PC-9 (cell line): Measurements from ENCODE around the gene FAM221A. TPM values are rescaled to one million over a fixed set of nuclear protein-coding genes. Genes with fewer than 3 reads are reported as not detected.
"Not testable (repeated sequence)": the region's sequence is repeated elsewhere in the genome, so short reads cannot be mapped to it uniquely, and the experiment has no call there.

ENCODE experiments used
- BruUV-seq: library from RNA; stranded (reverse); fragments of 400-500 nt; replicated peaks from 2 replicates; lab custom pipeline; 2021; lab: Mats Ljungman, UMichigan
- CTCF ChIA-PET: fragments of 300-600 bp; sonication (Branson Sonifier 250); formaldehyde crosslinking; loops from one replicate; lab custom pipeline; 2022; ENCODE audit warnings: antibody characterized with exemption; lab: Charles Lee
- POLR2A ChIA-PET: fragments of 300-600 bp; sonication (Branson Sonifier 250); formaldehyde crosslinking; loops from one replicate; lab custom pipeline; 2022; ENCODE audit warnings: antibody characterized with exemption; ENCODE audit not compliant: unreplicated experiment; lab: Charles Lee
- DNase-seq, 2 experiments: peaks; one replicate each; pipeline versions ENCODE4 v3.0.0 to v3.0.0-alpha.2; 2015 to 2022; ENCODE audit warnings: mixed read lengths in 1 of 2
- H2AFZ ChIP-seq: fragments of 200-600 bp; sonication (generic); 2 replicates; pipeline ENCODE4 v1.8.1; 2017; ENCODE audit warnings: antibody characterized with exemption
- H3F3A ChIP-seq: fragments of 200-600 bp; sonication (generic); 2 replicates; pipeline ENCODE4 v1.8.1; 2017; ENCODE audit warnings: antibody characterized with exemption, mild to moderate bottlenecking, low read depth; ENCODE audit not compliant: insufficient read depth
- H3K27ac ChIP-seq: fragments of 200-600 bp; sonication (generic); 2 replicates; pipeline ENCODE4 v1.6.1; 2016; ENCODE audit warnings: mixed run types
- H3K27me3 ChIP-seq: fragments of 200-600 bp; sonication (generic); 2 replicates; pipeline ENCODE4 v1.6.1; 2016; ENCODE audit warnings: low read depth, mixed run types; ENCODE audit not compliant: insufficient read depth
- H3K36me3 ChIP-seq: fragments of 200-600 bp; sonication (generic); 2 replicates; pipeline ENCODE4 v1.6.1; 2016; ENCODE audit warnings: low read depth, mixed run types
- H3K4me1 ChIP-seq: fragments of 200-600 bp; sonication (generic); replicated peaks from 2 replicates; pipeline ENCODE4 v1.6.1; 2016; ENCODE audit warnings: mixed run types; ENCODE audit not compliant: insufficient read depth
- H3K4me2 ChIP-seq: fragments of 200-600 bp; sonication (generic); 2 replicates; pipeline ENCODE4 v1.6.1; 2017; ENCODE audit warnings: mixed run types
- H3K4me3 ChIP-seq: fragments of 200-600 bp; sonication (generic); 2 replicates; pipeline ENCODE4 v1.6.1; 2016; ENCODE audit warnings: mixed run types
- H3K79me2 ChIP-seq: fragments of 200-600 bp; sonication (generic); 2 replicates; pipeline ENCODE4 v1.6.1; 2017; ENCODE audit warnings: low read depth, mixed run types
- H3K9me2 ChIP-seq: fragments of 200-600 bp; sonication (generic); 2 replicates; pipeline ENCODE4 v1.8.1; 2017; ENCODE audit warnings: mild to moderate bottlenecking; ENCODE audit not compliant: insufficient read depth
- H3K9me3 ChIP-seq: fragments of 200-600 bp; sonication (generic); 2 replicates; pipeline ENCODE4 v1.8.1; 2016; ENCODE audit warnings: low read depth; ENCODE audit not compliant: insufficient read depth
- H4K20me1 ChIP-seq: fragments of 200-600 bp; sonication (generic); 2 replicates; pipeline ENCODE4 v1.8.1; 2017; ENCODE audit not compliant: insufficient read depth
- CTCF ChIP-seq: fragments of 200-600 bp; sonication (generic); conservative IDR thresholded peaks from 2 replicates; pipeline ENCODE4 v1.6.1; 2017; ENCODE audit warnings: mixed run types, antibody characterized with exemption, mild to moderate bottlenecking, moderate library complexity
- EZH2 ChIP-seq: fragments of 200-600 bp; sonication (generic); IDR thresholded peaks from 2 replicates; pipeline ENCODE4 v1.8.0; 2017; ENCODE audit warnings: antibody characterized with exemption, low read depth
- intact Hi-C: fragments of 100-400 bp; cut with micrococcal nuclease; formaldehyde crosslinking; loops from one replicate; pipeline ENCODE4 v1.10.0; 2022; ENCODE audit not compliant: unreplicated experiment
- total RNA-seq: library from RNA; stranded (reverse); gene quantifications from 2 replicates; pipeline ENCODE4 v1.2.3, GENCODE V29; 2021

Gene FAM221A
- total RNA-seq, 1 experiment from 2014 or later, result 2.4 TPM

- intact Hi-C loops, result loop anchor here (10.0 kb wide), 2 partner anchors 243 to 1193 kb away; partner anchors contain the start of gene IGF2BP3
- Histone ChIP-seq H3K4me1 (peaks cover 19% of the 10 kb centered on the region), H2AFZ (no peak overlapping the region), H3F3A (peaks cover 3% of the 10 kb centered on the region; the same call in 1 of the 2 replicates), H3K27me3 (no peaks in the 10 kb centered on the region), H3K4me3 (no peak overlapping the region), H3K36me3 (no peaks in the 10 kb centered on the region), H3K9me3 (no peaks in the 10 kb centered on the region), H3K27ac (no peak overlapping the region), H3K4me2 (no peak overlapping the region), H3K9me2 (no peaks in the 10 kb centered on the region), H3K79me2 (no peaks in the 10 kb centered on the region), H4K20me1 (no peaks in the 10 kb centered on the region)
- DNase-seq, result no peak
- ChIA-PET CTCF (no interaction called here), POLR2A (interaction anchor here (0.6 kb wide), 1 partner anchor 52 kb away, joined by 6 read pairs; no protein-coding TSS in a partner anchor)
- BruUV-seq, result no TSS peak
- TF ChIP-seq EZH2, result no peak
- TF ChIP-seq CTCF, result no peak
These were observed 37.8 kb downstream of the FAM221A start for GRCh38 chr7:23717788-23718187.

- no peaks in the 10 kb centered on the region for H3K9me3 ChIP-seq
- H3K9me2 ChIP-seq, result no peaks in the 10 kb centered on the region
- no peaks in the 10 kb centered on the region for H3K36me3 ChIP-seq
- DNase-seq, result no peak
- TF ChIP-seq EZH2 (no peak), CTCF (no peak)
- BruUV-seq, result no TSS peak
- H3K4me3 ChIP-seq, result no peak overlapping the region
- H3F3A ChIP-seq, result no peaks in the 10 kb centered on the region
- H4K20me1 ChIP-seq, result no peaks in the 10 kb centered on the region
- no peak overlapping the region for H3K4me2 ChIP-seq
- CTCF ChIA-PET, result interaction anchor here (0.6 kb wide), 1 partner anchor 11 kb away, joined by 8 read pairs; no protein-coding TSS in a partner anchor
- H3K27ac ChIP-seq, result no peak overlapping the region
- POLR2A ChIA-PET, result no interaction called here
- no peak overlapping the region for H2AFZ ChIP-seq
- H3K27me3 ChIP-seq, result no peaks in the 10 kb centered on the region
- H3K4me1 ChIP-seq, result no peaks in the 10 kb centered on the region
- H3K79me2 ChIP-seq, result no peaks in the 10 kb centered on the region
- intact Hi-C loops, result no loop called here
These were observed 41.5 kb downstream of the FAM221A start for GRCh38 chr7:23721456-23721855.

DNA sequence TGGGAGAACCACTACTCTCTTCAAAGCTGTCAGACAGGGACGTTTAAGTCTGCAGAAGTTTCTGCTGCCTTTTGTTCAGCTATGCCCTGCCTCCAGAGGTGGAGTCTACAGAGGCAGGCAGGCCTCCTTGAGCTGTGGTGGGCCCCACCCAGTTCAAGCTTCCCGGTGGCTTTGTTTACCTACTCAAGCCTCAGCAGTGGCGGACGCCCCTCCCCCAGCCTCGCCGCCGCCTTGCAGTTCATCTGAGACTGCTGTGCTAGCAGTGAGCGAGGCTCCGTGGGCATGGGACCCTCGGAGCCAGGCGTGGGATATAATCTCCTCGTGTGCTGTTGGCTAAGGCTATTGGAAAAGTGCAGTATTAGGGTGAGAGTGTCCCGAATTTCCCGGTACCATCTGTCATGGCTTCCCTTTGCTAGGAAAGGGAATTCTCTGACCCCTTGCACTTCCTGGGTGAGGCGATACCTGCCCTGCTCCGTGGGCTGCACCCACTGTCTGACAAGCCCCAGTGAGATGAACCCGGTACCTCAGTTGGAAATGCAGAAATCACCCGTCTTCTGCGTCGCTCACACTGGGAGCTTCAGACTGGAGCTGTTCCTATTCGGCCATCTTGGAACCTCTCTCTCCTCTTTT is 42.7 kb downstream of the FAM221A start:
- H3K4me1 ChIP-seq, H3K4me3 ChIP-seq, intact Hi-C loops, H3F3A ChIP-seq, H4K20me1 ChIP-seq, H3K27me3 ChIP-seq, H3K9me3 ChIP-seq, BruUV-seq, H3K9me2 ChIP-seq, H3K36me3 ChIP-seq, CTCF ChIA-PET, POLR2A ChIA-PET, H3K79me2 ChIP-seq, H3K27ac ChIP-seq: not testable (repeated sequence)
- 0 out of 2 replicates have a peak overlapping the region, but pooled peaks have one; percentile 14 for H2AFZ ChIP-seq
- DNase-seq, result peak in 1 of 2 experiments; percentile 37
- peak overlapping the region; percentile 18; the same call in 1 of the 2 replicates for H3K4me2 ChIP-seq

GRCh38 chr7:23724113-23724512 is 44.1 kb downstream of the FAM221A start:
- POLR2A ChIA-PET, DNase-seq, H3K27me3 ChIP-seq, H3K79me2 ChIP-seq, H3K4me3 ChIP-seq, H3K4me1 ChIP-seq, H3K9me2 ChIP-seq, H3K27ac ChIP-seq, H2AFZ ChIP-seq, H4K20me1 ChIP-seq, intact Hi-C loops, H3K36me3 ChIP-seq, H3K9me3 ChIP-seq, CTCF ChIA-PET, H3F3A ChIP-seq, H3K4me2 ChIP-seq, BruUV-seq: not testable (repeated sequence)
